ENCODE results near the gene ST3GAL6.
"Not testable (repeated sequence)": the region's sequence is repeated elsewhere in the genome, so short reads cannot be mapped to it uniquely, and the experiment has no call there.

The ST3GAL6 gene

GRCh38 chr3:98805571-98805970 is 42.4 kb downstream of the ST3GAL6 start:
- no peak for DNase-seq (ENCODE audit: low read depth in 2 of 2)

GRCh38 chr3:98806521-98806920 is 43.4 kb downstream of the ST3GAL6 start:
- DNase-seq (ENCODE audit: low read depth in 2 of 2): no peak

GRCh38 chr3:98807011-98807410 is 43.9 kb downstream of the ST3GAL6 start:
- DNase-seq (ENCODE audit: low read depth in 2 of 2): no peak

GRCh38 chr3:98807561-98807960 is 44.4 kb downstream of the ST3GAL6 start:
- DNase-seq (ENCODE audit: low read depth in 2 of 2): no peak

GRCh38 chr3:98808071-98808470 is 44.9 kb downstream of the ST3GAL6 start:
- no peak for DNase-seq (ENCODE audit: low read depth in 2 of 2)

- no peak for DNase-seq (ENCODE audit: low read depth in 2 of 2)
Observed at GRCh38 chr3:98809557-98809956, 46.4 kb downstream of the ST3GAL6 start.

- no peak for DNase-seq (ENCODE audit: low read depth in 2 of 2)
Observed at GRCh38 chr3:98811048-98811447, 47.9 kb downstream of the ST3GAL6 start.

GRCh38 chr3:98812851-98813374 is 49.8 kb downstream of the ST3GAL6 start:
- no peak for DNase-seq (ENCODE audit: low read depth in 2 of 2)

- no peak for DNase-seq (ENCODE audit: low read depth in 2 of 2)
Observed at GRCh38 chr3:98814817-98815420, 51.8 kb downstream of the ST3GAL6 start.

GRCh38 chr3:98817547-98818041 is 54.5 kb downstream of the ST3GAL6 start:
- no peak for DNase-seq (ENCODE audit: low read depth in 2 of 2)

- no peak for DNase-seq (ENCODE audit: low read depth in 2 of 2)
Observed at GRCh38 chr3:98821063-98821462, 57.9 kb downstream of the ST3GAL6 start.

- DNase-seq (ENCODE audit: low read depth in 2 of 2): no peak
Observed at GRCh38 chr3:98823791-98824190, 60.7 kb downstream of the ST3GAL6 start.

GRCh38 chr3:98824256-98824655 is 61.1 kb downstream of the ST3GAL6 start:
- DNase-seq (ENCODE audit: low read depth in 2 of 2): no peak

- DNase-seq (ENCODE audit: low read depth in 2 of 2): no peak
Observed at GRCh38 chr3:98826126-98826525, 63.0 kb downstream of the ST3GAL6 start.

- no peak for DNase-seq (ENCODE audit: low read depth in 2 of 2)
Observed at GRCh38 chr3:98827221-98827920, 64.2 kb downstream of the ST3GAL6 start.

GRCh38 chr3:98829246-98829832 is 66.2 kb downstream of the ST3GAL6 start:
- no peak for DNase-seq (ENCODE audit: low read depth in 2 of 2)

- not testable (repeated sequence) for DNase-seq (ENCODE audit: low read depth in 2 of 2)
Observed at GRCh38 chr3:98831060-98831459, 67.9 kb downstream of the ST3GAL6 start.

- DNase-seq (ENCODE audit: low read depth in 2 of 2): no peak
Observed at GRCh38 chr3:98839846-98840245, 76.7 kb downstream of the ST3GAL6 start.

GRCh38 chr3:98843266-98843959 is 80.3 kb downstream of the ST3GAL6 start:
- no peak for DNase-seq (ENCODE audit: low read depth in 2 of 2)

All from stimulated activated CD8-positive, alpha-beta memory T cell treated with anti-CD3 and anti-CD28 coated beads, Interleukin-7, amount 100 ng/mL, for 1 hour (primary cell).